GM12875 (cell line): ENCODE results near the gene SLC27A1.

ENCODE experiments used
- H3K4me3 ChIP-seq: one replicate; pipeline ENCODE4 v1.5.1; 2011; ENCODE audit warnings: low read depth, low read length, control low read depth
- CTCF ChIP-seq: IDR thresholded peaks from 2 replicates; pipeline ENCODE4 v1.5.1; 2011; ENCODE audit warnings: low read depth, mild to moderate bottlenecking, control low read depth, inconsistent platforms, low read length, moderate library complexity, borderline replicate concordance; ENCODE audit not compliant: insufficient read depth

Gene SLC27A1

GRCh38 chr19:17553256-17553655 lies 82.9 kb downstream of the SLC27A1 start:
- no peak for TF ChIP-seq CTCF
- H3K4me3 ChIP-seq, result no peak overlapping the region

- peak overlapping the region; percentile 49 for H3K4me3 ChIP-seq
- TF ChIP-seq CTCF, result no peak
Measured at GRCh38 chr19:17554968-17555479, 84.7 kb downstream of the SLC27A1 start.

GRCh38 chr19:17555480-17555928 lies 85.2 kb downstream of the SLC27A1 start, which contains the start of gene COLGALT1:
Gene COLGALT1 (plus strand): TSS chr19:17555649. CDS start chr19:17555714, 65 bp downstream.
- peak within 1 kb of the TSS; percentile 99 for H3K4me3 ChIP-seq
- TF ChIP-seq CTCF, result no peak
